Iris pigment epithelial cell (primary cell): ENCODE measurements around the gene PKHD1.
"Not testable (repeated sequence)": the region's sequence is repeated elsewhere in the genome, so short reads cannot be mapped to it uniquely, and the experiment has no call there.

Experiments used
- DNase-seq: peaks from one replicate; pipeline ENCODE4 v3.0.0-alpha.2; 2011; ENCODE audit warnings: low read depth

PKHD1 gene

DNA sequence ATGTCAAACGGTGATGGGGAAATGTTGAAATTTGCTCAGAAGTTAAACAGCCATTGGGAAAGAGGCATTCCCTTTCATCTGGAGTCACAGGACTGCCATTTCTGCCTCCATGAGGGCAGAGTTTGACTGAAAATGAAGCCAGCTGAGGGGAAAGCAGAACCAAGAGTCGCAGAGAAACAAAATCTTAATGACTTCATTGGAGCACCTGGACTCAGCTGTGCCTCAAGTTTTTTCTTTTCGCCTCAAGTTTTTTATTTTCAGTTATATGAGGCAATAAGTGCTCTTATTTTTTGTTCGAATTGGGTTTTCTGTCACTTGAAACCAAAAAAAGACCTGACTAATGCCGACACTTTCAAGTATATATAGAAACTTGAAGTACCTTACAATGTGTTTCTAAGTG, 161.3 kb downstream of the PKHD1 start:
- no peak for DNase-seq

DNA sequence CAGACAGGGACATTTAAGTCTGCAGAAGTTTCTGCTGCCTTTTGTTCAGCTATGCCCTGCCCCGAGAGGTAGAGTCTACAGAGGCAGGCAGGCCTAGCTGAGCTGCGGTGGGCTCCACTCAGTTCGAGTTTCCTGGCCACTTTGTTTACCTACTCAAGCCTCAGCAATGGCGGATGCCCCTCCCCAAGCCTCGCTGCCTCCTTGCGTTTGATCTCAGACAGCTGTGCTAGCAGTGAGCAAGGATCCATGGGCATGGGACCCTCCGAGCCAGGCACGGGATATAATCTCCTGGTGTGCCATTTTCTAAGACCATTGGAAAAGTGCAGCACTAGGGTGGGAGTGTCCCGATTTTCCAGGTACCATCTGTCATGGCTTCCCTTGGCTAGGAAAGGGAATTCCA, 164.9 kb downstream of the PKHD1 start:
- DNase-seq, result not testable (repeated sequence)

DNA sequence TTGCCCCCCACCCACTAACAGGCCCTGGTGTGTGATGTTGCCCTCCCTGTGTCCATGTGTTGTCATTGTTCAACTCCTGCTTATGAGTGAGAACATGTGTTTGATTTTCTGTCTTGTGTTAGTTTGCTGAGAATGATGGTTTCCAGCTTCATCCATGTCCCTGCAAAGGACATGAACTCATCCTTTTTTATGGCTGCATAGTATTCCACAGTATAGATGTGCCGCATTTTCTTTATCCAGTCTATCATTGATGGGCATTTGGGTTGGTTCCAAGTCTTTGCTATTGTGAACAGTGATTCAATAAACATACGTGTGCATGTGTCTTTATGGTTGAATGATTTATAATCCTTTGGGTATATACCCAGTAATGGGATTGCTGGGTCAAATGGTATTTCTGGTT, 169.1 kb downstream of the PKHD1 start:
- not testable (repeated sequence) for DNase-seq

DNA sequence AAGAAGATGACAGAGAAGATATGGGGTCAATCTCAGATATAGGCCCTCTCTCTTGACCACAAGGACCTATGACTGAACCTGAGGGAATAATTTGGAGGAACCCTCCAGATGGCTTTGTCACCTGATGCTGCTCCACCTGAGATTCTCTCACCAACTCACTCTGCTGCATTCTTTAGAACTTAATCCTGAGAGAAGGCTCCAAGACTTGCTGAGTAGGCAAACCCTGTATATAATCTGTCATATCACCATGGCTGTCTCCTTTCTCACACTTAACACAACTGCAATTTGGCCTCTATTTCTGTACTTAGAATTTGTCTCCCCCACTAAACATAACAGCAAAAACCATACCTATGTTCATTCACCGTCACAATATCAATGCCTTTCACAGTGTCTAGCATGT, 172.3 kb downstream of the PKHD1 start:
- no peak for DNase-seq

DNA sequence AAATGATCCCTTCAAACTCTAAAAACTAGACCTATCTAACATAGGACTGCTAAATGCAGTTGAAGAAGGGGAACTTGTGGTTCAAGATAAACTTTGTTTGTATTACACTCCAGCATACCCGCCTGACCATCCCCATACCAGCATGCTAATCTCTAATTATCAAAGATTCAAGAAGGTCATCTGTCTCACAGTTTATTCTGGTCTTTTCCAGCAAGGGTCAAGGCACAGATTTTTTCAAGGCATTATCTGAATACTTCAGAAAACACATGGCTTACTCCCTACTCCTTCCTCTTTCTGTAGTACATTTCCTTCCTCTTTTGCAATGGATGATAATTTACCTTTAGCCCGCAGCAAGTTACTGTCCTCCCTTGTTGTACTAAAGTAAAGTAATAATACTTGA, 174.1 kb downstream of the PKHD1 start:
- no peak for DNase-seq

DNA sequence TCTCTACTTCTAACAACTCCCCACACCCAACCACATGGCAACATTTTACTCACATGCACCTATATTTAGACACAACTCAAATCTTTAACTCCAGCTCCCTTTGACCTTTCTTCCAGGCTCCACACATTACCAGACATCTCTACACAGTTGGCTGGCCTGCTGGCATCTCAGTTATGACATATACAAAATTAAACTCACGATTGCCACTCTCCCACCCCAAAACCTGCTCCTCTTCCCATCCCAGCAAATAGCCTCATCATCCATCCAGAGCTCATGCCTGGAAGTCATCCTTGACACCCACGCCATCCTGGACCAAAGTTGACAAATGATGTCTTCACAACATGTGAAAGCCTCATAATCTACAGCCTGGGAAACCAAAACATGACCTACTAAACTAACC, 176.6 kb downstream of the PKHD1 start:
- DNase-seq, result no peak

DNA sequence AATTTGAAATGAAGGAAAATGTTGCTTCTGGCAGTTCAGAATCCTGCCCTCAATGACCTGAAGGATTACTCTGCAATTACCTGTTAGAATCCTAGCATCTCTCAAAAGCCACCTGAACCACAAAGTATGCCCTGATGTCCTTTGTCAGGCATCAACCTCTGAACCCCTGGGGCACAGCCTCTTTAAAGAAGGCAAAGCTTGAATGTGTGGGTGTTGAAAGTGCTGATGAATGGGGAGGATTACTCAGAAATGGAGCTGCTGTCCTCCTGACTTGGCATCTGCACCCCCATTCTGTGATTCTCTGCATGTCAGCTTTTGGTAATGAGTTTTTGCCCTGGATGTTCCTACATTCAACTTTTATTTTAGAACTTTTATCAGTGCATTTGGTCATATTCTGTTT, 179.2 kb downstream of the PKHD1 start:
- DNase-seq, result no peak

DNA sequence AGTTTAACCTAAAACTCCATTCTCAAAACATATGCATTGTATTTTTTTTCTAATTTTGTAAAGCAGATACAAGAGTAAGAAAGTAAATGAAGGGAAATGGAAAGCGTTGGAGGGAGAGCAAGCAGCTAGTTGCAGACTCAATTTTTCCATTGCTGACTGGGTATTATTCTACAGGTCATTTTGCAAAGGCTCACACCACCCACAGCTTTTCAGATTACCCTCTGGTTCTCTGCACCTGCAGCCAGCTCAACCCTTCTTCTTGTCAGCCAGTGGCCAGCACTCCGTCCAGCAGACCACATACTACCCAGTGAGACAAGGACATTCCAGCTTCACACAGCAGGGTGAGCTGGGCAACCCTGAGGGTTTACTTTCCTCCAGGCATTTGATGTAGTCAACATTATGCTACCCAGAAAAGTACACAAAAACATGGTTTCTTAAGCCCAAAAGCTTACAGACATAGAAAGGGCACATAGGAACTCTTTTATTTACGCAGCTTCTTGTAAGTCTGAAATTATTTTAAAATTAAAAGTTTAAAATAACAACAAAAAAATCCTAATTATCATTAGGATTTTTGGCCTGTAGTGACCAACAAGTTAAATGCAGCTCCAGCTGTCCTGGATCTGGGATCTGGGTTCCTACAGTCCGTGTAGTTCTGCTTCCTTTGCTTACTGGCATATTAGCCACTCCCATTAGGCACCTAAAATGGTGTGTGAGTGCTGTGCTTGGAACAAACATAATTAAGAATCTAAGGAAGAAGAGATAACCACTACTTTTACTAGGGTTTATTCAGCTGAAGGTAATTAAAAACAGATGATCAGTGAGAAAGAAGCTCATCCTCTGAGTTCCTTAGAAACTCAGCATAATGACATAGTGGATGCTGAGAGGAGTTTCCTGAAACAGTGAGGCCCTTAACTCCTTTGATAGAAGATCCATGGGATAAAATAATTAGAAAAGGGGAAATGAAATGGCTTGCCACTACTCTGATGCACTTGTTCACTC, 185.3 kb downstream of the PKHD1 start:
- no peak for DNase-seq

DNA sequence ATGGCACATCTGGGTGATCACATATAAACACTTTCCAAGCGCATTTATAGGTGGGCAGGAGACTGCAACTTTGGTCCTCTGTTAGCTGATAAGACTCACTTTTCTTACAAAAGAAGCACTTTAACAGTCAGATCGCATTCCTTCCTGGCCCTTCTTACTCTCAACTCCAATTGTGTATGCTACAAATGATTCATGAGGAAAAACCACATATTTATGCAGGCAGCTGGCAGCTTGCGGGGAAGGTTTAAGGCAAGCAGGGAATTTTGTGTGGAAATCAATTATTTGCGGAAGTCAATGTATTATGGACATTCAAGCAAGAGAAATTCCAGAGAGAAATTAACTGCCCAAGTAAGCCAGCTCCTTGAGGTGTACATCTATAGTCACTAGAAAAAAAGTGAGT, 194.0 kb downstream of the PKHD1 start:
- DNase-seq, result no peak

DNA sequence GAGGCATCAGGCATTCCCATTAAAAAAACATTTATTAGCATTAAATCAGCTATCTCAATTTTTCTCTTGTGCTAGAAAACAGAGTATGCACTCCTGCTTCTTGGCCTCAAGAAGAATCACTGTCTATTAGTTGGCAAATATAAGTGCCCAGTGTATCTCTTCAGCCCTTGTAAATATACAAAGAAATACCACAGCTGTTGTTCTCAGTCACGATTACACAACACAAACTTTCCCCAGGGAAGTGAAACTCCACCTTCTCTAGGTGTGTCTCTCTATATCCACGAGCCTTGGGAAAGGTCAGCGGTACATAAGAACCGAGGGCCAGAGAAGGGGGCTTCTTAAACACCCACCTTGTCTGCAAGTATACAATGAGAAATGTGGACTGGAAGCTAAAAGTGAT, 194.7 kb downstream of the PKHD1 start:
- DNase-seq, result no peak

DNA sequence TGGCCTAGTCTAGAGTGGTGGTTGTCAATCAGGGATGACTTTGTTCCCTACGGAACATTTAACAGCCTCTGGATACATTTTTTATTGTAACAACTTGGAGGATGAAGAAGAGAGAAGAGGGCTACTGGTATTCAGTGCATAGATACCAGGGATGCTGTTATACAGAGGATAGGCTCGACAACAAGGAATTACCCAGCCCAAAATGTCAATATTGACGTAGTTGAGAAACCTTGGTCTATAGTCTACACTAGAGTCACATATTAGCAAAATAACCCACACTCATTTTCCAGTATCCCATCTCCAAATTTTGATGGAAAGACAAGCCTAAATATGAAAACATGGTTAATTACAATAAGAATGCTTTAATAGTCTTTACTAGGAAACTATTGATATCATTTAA, 195.1 kb downstream of the PKHD1 start:
- DNase-seq, result no peak

DNA sequence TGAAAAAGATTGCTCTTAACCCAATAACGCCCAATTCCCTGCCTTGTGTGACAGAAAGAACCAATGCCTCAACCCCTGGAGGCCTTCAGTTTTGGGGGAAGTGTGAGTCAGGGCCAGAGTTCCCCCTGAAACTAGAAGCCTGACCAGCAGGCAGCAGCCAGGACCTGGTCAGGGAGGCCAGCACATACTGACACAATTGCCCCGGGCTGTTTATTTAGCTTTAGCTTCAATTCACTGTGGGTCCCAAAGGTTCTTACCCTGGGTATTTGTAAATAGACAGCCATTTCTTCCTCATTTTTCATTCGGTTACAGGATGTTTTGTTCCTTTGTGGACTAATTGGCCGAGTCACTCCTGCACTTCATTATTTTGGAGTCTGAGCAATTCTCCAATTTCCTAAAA, 195.6 kb downstream of the PKHD1 start:
- DNase-seq, result no peak

DNA sequence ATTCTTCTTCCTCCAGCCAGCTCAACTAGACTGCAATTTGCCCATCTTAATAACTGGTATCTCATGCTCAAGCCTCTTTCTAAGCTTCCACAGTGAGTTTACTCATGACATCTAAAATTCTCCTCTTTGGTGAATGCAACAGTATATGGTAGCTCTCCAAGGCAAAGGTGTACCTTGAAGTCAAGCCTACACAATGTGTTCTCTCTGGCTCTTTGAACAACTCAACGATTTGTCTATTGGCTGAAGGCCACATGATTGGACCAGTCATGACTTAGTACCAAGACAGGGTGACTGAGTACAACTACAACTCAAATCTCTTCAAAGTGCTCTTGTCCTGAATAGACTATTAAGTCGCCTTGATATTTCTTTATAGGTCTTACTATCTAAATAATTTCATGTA, 199.6 kb downstream of the PKHD1 start:
- DNase-seq, result no peak

DNA sequence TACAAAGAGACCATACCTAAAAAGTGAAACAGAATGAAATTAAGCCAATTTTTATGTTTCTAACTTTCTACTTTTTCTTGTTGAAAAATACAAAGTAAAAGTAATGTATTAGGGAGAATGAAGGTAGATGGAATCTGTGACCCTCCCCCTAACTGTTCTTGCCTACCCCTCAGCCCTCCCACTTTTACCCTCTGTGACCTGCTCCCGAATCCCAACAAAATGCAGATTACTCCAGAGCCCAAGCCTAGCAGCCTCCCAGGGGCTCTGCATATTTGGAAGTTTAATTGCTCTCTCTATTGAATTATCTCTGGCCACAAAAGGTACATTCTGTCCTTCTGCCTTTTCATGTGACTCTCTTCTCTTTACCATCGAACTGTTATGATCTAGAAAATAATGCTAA, 201.5 kb downstream of the PKHD1 start:
- DNase-seq, result no peak

DNA sequence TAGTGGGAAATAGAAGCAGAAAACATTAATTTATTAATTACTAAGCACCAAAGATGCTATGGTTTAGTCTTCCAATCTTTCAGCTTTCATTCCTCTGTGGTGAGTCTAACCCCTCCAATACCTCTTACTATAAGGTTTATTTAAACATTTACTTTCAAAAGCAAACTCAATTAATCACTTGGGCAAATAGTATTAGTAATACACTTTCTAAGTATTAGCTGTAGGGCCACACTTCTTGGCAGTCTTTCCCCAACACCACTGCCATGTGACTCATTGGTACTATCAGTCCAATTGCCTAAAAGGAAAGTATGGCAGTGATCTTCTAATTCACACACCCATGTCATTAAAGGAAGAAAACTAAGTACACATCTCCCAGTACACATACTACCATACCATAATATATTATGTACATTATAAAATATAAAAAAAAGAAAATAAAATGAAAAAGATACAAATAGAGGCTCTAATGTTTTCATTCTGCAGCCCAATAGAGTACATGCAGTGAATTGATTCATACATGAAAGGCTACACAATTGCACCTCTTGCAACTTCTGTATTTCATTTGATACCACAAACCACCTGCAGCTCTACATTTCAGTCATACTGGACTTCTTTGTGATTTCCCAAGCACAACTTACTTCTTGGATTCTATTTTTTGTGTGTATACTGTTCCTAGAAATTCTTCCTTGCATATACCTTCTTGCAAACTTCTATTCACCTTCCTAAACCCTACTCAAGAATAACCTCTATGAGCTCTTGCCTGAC, 218.6 kb downstream of the PKHD1 start:
- no peak for DNase-seq

DNA sequence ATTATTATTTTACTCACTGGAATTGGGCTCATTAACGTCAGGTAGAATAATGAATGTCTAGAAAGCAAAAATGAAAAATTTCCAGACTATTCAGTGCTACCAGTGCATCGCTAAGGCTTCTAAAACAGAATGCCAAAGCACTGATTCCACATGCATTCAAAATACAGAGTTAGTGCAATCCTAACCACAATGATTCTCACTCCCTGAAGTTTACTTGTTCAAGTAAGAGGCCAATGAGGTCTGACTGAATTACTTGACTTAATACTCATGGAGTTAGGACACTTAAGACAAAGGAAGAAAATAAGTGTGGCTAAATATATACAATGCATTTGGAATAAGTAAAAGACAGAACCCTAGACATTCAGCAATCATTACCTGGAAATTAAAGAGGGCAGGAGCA, 220.5 kb downstream of the PKHD1 start:
- DNase-seq, result no peak

DNA sequence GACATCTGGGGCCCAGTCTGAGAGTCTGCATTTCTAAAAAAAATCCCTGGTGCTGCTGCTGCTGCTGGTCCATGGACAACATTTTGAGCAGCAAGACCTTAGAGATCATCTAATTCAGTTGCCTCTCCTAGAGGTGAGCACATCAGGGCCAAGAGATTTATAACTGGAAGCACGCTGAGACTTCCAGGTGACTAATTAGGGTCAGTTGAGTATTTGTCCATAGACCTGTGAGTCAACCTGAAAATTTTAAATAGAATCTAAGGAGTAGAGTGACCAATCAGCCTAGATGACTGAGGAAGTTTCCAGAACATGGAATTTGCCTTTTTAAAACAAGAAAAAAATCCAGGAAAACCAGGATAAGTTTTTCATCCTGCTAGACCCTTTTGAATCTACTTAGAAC, 221.4 kb downstream of the PKHD1 start:
- DNase-seq, result no peak

DNA sequence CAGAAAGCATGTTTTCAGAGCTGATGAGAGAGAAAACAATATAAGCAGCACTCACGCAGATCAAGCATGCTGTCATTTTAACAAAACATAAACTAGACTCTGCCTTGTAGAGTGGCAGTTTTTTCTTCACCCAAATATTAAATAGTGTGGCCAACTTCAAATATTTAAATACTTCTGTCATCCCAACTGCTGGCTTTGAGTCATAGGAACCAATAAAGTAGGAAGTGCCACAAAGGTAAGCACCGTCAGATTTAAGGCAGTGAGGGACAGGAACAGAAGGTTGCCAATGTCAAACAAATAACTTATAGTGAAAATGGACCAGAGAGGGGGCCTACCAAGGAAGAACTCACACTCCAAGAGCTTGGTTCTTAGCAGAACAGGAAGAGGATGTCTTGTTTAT, 222.2 kb downstream of the PKHD1 start:
- no peak for DNase-seq

DNA sequence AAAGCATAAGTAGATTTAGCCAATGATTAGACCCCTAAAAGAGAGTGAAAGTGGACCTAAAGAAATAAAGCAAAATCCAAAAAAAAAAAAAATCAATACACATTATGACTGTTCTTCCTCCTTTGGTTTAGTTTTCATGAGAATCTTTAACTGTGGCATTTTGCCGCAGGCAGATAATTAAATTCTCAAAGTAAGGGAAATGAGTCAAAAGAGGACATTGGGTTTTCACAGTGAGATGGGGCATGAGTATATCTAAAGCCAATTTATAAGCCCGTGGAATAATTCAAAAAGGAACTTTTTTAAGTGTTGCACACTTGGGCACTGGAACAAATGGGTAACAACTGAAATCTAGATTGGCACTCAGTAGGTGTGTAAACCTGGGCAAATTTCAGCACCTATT, 230.3 kb downstream of the PKHD1 start:
- DNase-seq, result no peak

DNA sequence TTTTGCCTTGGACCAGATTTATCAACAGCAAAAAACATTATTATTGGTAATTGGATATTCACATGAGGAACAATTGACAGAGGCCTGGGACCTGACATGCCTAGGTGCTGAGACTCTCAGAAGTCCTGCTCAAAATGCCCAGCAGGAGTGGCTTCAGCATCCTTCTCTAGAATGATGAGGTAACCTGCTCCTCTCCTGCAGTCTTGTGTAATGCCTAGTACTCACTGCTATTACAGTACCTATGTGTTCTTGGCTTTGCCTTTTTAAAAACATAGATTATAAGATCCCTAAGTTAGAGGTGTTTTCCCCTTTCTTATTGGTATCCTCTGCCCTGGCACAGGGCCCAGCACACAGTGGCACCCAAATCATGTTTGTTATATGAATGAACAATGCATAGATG, 230.9 kb downstream of the PKHD1 start:
- no peak for DNase-seq

DNA sequence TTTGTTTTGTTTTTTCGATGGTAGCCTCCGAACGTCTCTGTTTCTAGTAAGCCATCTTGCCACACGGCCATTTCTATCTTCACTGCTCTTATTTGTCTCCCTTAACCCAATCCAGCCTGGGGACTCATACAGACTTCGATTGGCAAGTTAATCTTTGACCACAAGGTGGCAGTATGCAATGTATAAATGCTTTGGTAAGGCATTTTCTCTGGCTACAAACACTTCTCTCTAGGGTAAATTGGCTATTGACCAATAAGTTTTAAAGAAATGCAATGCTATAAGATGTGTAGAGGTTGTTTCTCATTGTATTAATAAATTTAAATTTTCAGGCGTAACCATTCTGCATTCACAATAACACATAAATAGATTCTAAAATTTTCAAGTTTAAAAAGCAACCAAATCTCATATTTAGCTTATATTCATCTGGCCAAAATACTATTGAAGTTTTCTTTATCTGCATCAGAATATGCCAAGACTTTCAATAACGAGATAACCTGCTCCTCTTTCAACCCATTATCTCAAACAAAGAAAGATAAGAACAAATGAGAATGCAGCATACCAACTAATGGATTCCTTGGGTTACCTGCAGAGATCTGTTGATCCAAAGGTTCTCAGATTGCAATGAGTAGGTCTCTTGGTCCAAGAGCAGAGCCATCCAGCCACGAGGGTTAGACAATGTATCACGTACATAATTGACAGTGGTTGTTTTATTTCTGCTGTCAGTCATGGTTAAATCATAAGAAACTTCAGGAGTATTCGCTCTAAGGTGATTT, 231.9 kb downstream of the PKHD1 start:
- DNase-seq, result peak; percentile 54

DNA sequence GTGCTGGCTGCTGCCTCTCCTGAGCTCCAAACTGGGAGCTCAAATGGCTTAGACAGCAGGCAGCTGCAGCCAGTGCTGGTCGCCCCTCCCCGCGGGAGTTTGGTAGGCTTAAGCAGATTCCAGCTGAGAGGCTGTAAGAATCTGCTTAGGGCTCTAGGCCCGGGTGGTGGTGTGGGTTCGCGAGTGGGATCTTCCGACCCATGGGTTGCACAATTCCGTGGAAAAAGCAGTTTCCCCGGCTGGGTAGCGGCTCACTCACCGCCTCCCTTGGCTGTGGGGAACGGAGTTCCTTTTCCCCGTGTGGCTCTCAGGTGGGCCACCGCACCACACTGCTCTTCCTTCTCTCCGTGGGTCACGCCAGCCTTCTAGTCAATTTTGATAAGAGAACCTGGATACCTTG, 232.5 kb downstream of the PKHD1 start:
- no peak for DNase-seq

DNA sequence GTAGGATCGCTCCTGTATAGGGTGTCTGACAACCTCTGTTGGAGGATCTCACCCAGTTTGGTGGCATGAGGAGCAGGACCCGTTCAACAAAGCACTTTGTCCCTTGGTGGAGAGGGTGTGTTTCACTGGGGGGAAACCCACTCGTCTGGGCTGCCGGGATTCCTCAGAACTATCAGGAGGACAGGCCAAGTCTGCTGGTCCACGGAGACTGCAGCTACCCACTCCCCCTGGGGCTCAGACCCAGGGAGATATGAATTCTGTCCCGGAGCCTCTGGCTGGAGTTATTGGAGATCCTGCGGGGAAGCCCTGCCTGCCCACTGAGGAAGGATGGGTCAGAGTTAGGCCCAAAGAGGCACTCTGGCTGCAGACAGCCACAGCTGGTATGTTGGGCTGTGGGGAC, 233.1 kb downstream of the PKHD1 start:
- DNase-seq, result no peak
